Transverse colon (tissue), 4 donors: ENCODE results near the gene HDGF. TPM values are rescaled to one million over a fixed set of nuclear protein-coding genes. Genes with fewer than 3 reads are reported as not detected.

Experiments used
- DNase-seq: peaks from one replicate; pipeline ENCODE4 v3.0.0-alpha.2; 2019
- H3K27ac ChIP-seq, 4 donors: fragments of 200-600 bp; sonication (generic); 2 replicates each; pipeline ENCODE4 v1.5.1; 2016 to 2018; ENCODE audit warnings: inconsistent platforms in 4 of 4
- H3K27me3 ChIP-seq: fragments of 200-600 bp; sonication (generic); 2 replicates; pipeline ENCODE4 v1.5.1; 2017; ENCODE audit warnings: inconsistent platforms
- H3K36me3 ChIP-seq, 4 donors: fragments of 200-600 bp; sonication (generic); 2 replicates each; pipeline ENCODE4 v1.5.1; 2017 to 2019; ENCODE audit warnings: inconsistent platforms in 4 of 4
- H3K4me1 ChIP-seq, 4 donors: fragments of 200-600 bp; sonication (generic); 2 replicates each; pipeline ENCODE4 v1.5.1; 2017 to 2020; ENCODE audit warnings: inconsistent platforms in 4 of 4
- H3K4me3 ChIP-seq, 4 donors: fragments of 200-600 bp; sonication (generic); 1 replicate in 1 of 4; 2 replicates in 3 of 4; pipeline versions ENCODE4 v1.5.1 to v1.6.1; 2017 to 2019; ENCODE audit warnings: inconsistent platforms in 4 of 4
- H3K9me3 ChIP-seq, 2 donors: fragments of 200-600 bp; sonication (generic); 2 replicates each; pipeline ENCODE4 v1.5.1; 2017 to 2019; ENCODE audit warnings: inconsistent platforms in 2 of 2
- EP300 ChIP-seq: sonication (generic); formaldehyde crosslinking; IDR thresholded peaks from one replicate; pipeline ENCODE4 v1.6.1; 2017; ENCODE audit warnings: antibody characterized with exemption, low read depth
- POLR2A ChIP-seq: fragments of 450-650 bp; IDR thresholded peaks from one replicate; pipeline ENCODE4 v1.6.1; 2016; ENCODE audit warnings: antibody characterized with exemption, mild to moderate bottlenecking, moderate library complexity
- POLR2AphosphoS5 ChIP-seq, 3 donors: sonication (generic); formaldehyde crosslinking; IDR thresholded peaks; one replicate each; pipeline ENCODE4 v1.6.1; 2016; ENCODE audit warnings: antibody characterized with exemption in 3 of 3
- WGBS, 2 donors: methylation state at CpG; one replicate each; pipeline ENCODE4 v1.1.5; 2018; ENCODE audit warnings: low coverage in 1 of 2; 5-methylcytosine and 5-hydroxymethylcytosine counted together
- in situ Hi-C, 4 donors: fragments of 200-750 bp; cut with MboI; loops; one replicate each; pipeline versions ENCODE4 v1.15.0 to v1.15.1; 2017; ENCODE audit warnings: low sequenced_read_pairs in 3 of 4, low pct_ligation_motif_present in 1 of 4, low pct_unique_long_range_greater_than_20kb in 1 of 4
- intact Hi-C: fragments of 100-400 bp; cut with DNase I; formaldehyde crosslinking; loops from one replicate; pipeline ENCODE4 v1.15.1; 2023; ENCODE audit warnings: low total_unique reads
- total RNA-seq, 4 donors: library from RNA; depleted of rRNA; stranded (reverse); fragments of >200 nt; gene quantifications; one replicate each; pipeline ENCODE4 v1.1.0, GENCODE V29; 2016
- TF ChIP-seq, protein P1 (sequence below), 5 experiments: fragments of 200-600 bp in 3 of 5; fragments of 450-650 bp in 2 of 5; sonication (generic) in 3 of 5; IDR thresholded peaks; 1 replicate in 2 of 5; 2 replicates in 3 of 5; pipeline ENCODE4 v1.5.1; 2016 to 2017; ENCODE audit warnings: antibody characterized with exemption in 5 of 5, inconsistent platforms in 3 of 5, mild to moderate bottlenecking in 2 of 5, moderate library complexity in 1 of 5

Gene HDGF
- total RNA-seq, 4 donors from 2014 or later: 150 to 204 (median 179) TPM

- peak overlapping the region in 3 of 4 donors; percentile 70 to 96 (median 94) for H3K4me3 ChIP-seq
- 20 to 32% methylated on average over 4 to 8 of the region's 8 CpGs for WGBS, 2 donors
- intact Hi-C loops: no loop called here
- no peaks in the 10 kb centered on the region for H3K27me3 ChIP-seq
- peaks cover 0 to 6% (median 1%) of the 10 kb centered on the region in 4 donors for H3K36me3 ChIP-seq
- peaks cover 12 to 60% (median 39%) of the 10 kb centered on the region in 4 donors for H3K4me1 ChIP-seq
- no peak for DNase-seq
- TF ChIP-seq POLR2A (no peak), EP300 (no peak), POLR2AphosphoS5 (IDR thresholded peaks at IDR 0.05) (no peak)
- TF ChIP-seq, protein P1, sequence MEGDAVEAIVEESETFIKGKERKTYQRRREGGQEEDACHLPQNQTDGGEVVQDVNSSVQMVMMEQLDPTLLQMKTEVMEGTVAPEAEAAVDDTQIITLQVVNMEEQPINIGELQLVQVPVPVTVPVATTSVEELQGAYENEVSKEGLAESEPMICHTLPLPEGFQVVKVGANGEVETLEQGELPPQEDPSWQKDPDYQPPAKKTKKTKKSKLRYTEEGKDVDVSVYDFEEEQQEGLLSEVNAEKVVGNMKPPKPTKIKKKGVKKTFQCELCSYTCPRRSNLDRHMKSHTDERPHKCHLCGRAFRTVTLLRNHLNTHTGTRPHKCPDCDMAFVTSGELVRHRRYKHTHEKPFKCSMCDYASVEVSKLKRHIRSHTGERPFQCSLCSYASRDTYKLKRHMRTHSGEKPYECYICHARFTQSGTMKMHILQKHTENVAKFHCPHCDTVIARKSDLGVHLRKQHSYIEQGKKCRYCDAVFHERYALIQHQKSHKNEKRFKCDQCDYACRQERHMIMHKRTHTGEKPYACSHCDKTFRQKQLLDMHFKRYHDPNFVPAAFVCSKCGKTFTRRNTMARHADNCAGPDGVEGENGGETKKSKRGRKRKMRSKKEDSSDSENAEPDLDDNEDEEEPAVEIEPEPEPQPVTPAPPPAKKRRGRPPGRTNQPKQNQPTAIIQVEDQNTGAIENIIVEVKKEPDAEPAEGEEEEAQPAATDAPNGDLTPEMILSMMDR (IDR thresholded peaks at IDR 0.05): no peak
- in situ Hi-C loops: no loop called here
- H3K27ac ChIP-seq: peak overlapping the region; percentile 89 to 98 (median 94)
- H3K9me3 ChIP-seq: no peaks in the 10 kb centered on the region
Observed at GRCh38 chr1:156768610-156769295, 17.3 kb upstream of the HDGF start.

- peak overlapping the region; percentile 89 to 98 (median 94) for H3K27ac ChIP-seq
- peaks cover 0 to 6% (median 1%) of the 10 kb centered on the region in 4 donors for H3K36me3 ChIP-seq
- in situ Hi-C loops (no loop called here), intact Hi-C loops (no loop called here)
- peak; percentile 26 for DNase-seq
- peak overlapping the region; percentile 70 to 96 (median 94) for H3K4me3 ChIP-seq
- H3K27me3 ChIP-seq: no peaks in the 10 kb centered on the region
- H3K4me1 ChIP-seq: peaks cover 12 to 58% (median 39%) of the 10 kb centered on the region in 4 donors
- H3K9me3 ChIP-seq: no peaks in the 10 kb centered on the region
- TF ChIP-seq POLR2A (no peak), EP300 (no peak), POLR2AphosphoS5 (IDR thresholded peaks at IDR 0.05) (no peak)
- TF ChIP-seq, protein P1 (IDR thresholded peaks at IDR 0.05): no peak
- WGBS, 2 donors: 0% methylated on average over 18 of the region's 31 CpGs; no CpG with 5 or more reads in 1 of the 2 donors
Observed at GRCh38 chr1:156767879-156768604, 16.6 kb upstream of the HDGF start.

DNA sequence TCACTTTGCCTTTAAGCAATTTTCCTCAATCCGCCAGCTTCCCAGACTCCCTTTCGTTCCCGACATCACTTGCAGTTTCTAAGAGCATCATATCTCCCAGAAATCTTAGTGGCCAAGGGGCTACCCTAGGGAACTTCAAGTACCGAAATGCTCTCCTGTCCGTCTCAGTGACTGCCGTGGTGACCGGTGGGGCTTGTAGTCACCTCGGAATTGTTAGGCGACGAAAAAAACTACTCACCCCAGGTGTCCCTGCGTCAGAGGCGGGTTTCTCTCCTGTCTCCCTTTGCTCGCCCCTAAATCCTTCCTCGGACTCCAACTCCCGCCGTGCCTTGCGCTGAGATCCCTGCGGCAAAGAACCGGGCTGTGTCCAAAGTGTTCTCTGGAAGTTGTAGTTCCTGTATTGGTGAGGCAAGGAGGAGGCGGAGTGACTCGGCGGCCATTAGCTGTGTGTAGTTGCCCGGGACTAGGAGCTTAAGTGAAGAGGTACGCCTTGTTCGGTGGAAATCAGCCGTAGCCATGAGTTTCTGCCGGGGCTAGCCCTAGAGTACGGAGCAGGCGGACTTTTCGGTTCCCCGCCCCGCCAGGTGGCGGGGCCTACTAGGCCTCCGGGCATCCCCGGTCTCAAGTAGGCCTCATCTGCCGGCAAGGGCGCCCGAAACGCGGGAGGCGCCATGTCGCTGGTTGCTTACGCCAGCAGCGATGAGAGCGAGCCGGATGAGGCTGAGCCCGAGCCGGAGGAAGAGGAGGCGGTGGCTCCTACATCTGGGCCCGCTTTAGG lies 15.8 kb upstream of the HDGF start, which contains the start of gene PRCC:
PRCC (plus strand) TSS at position 435 of the 778 bp plus-strand sequence; CDS start at position 672, 237 bp downstream.
- 0% methylated on average over 7 to 40 of the region's 50 CpGs for WGBS, 2 donors
- in situ Hi-C loops: no loop called here
- H3K27me3 ChIP-seq: no peaks in the 10 kb centered on the region
- peak within 1 kb of the TSS; percentile 70 to 96 (median 94) for H3K4me3 ChIP-seq
- peak; percentile 98 for DNase-seq
- peak within 1 kb of the TSS; percentile 89 to 98 (median 96) for H3K27ac ChIP-seq
- H3K9me3 ChIP-seq: no peaks in the 10 kb centered on the region
- intact Hi-C loops: no loop called here
- peaks cover 12 to 50% (median 36%) of the 10 kb centered on the region in 4 donors for H3K4me1 ChIP-seq
- peaks cover 0 to 5% (median 1%) of the 10 kb centered on the region in 4 donors for H3K36me3 ChIP-seq
- peak; percentile 4 for TF ChIP-seq POLR2A
- peak; percentile 48 to 80 (median 67) for TF ChIP-seq POLR2AphosphoS5 (IDR thresholded peaks at IDR 0.05)
- TF ChIP-seq, protein P1 (IDR thresholded peaks at IDR 0.05): no peak
- TF ChIP-seq EP300: no peak
